GM12874 (cell line): ENCODE results near the gene TPRX1.

Experiments used
- CTCF ChIP-seq: IDR thresholded peaks from 2 replicates; pipeline ENCODE4 v1.5.1; 2011; ENCODE audit warnings: low read depth, mild to moderate bottlenecking, control low read depth, low read length, moderate library complexity; ENCODE audit not compliant: insufficient read depth

TPRX1 gene

DNA sequence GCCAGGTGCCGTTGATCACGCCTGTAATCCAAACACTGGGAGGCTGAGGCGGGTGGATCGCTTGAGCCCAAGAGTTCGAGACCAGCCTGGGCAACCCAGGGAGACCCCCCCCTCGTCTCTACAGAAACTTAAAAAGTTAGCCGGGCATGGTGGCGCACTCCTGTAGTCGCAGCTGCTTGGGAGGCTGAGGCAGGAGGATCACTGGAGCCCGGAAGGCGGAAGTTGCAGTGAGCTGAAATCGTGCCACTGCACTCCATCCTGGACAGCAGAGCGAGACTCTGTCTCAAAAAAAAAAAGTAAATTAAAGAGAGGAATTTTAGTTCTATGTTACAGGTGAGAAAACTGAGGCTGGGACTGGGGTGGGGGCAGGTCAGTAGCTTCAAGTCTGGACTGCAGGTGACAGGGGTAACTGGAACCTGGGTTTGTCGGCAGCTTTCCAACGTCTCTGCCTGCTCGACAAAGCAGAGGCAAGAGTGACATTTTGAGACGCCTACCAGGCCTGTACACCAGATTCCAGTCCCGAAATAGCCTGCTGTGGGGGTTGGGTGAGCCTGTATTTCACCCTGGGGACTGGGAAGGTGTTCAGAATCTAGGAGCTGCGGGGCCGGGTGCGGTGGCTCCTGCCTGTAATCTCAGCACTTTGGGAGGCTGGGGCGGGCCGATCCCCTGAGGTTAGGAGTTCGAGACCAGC is 24.7 kb downstream of the TPRX1 start:
- TF ChIP-seq CTCF, result no peak

GRCh38 chr19:47778954-47779351 is 25.4 kb downstream of the TPRX1 start:
- TF ChIP-seq CTCF, result no peak

GRCh38 chr19:47778049-47778953 is 26.1 kb downstream of the TPRX1 start, which contains the start of gene SELENOW:
Gene SELENOW (plus strand): TSS chr19:47778703. CDS start chr19:47778786, 83 bp downstream.
- TF ChIP-seq CTCF, result no peak

- TF ChIP-seq CTCF, result no peak
Observed at GRCh38 chr19:47776568-47776967, 27.8 kb downstream of the TPRX1 start.

DNA sequence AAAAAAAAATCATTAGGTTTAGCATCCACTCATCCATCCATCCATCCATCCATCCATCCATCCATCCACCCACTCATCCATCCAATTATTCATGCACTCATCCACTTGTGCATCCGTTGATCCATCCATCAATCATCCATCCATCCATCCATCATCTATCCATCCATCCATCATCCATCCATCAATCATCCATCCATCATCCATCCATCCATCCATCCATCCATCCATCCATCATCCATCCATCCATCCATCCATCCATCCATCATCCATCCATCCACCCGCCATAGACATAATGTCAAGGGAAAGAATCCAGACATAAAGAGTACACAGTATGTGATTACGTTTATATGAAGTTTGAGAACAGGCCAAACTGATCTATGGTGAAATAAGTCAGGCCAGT is 34.8 kb downstream of the TPRX1 start:
- no peak for TF ChIP-seq CTCF

- no peak for TF ChIP-seq CTCF
Observed at GRCh38 chr19:47768604-47769003, 35.7 kb downstream of the TPRX1 start.

DNA sequence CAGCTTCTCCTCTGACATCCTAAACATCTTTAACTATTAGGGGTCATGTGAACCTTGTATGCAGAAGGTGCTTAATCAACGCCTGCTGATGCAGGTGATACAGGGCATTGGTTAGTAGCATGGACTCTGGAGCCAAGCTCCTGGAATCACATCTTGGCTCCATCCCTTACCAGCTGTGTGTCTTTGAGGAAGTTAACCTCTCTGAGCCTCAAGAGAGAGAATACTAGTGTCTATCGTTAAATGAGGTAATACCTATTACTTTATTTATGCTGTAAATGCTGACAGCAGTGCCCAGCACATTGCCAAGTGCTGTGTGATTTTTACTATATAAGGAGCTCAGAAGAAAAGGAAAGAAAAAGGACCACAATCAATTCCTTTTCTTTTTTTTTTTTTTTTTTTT is 37.0 kb downstream of the TPRX1 start:
- TF ChIP-seq CTCF, result no peak
